Neural cell (in vitro differentiated cells): ENCODE measurements around the gene PIGS. TPM values are rescaled to one million over a fixed set of nuclear protein-coding genes. Genes with fewer than 3 reads are reported as not detected.

Source experiments
- H2AFZ ChIP-seq: fragments of 200-600, 300-800 bp; sonication (generic), shearing (Covaris generic); 2 replicates; pipeline ENCODE4 v1.6.0; 2014; ENCODE audit warnings: low read depth, mild to moderate bottlenecking, antibody characterized with exemption, low read length, moderate library complexity
- H3F3A ChIP-seq: fragments of 200-600 bp; shearing (Covaris generic); 2 replicates; pipeline ENCODE4 v1.6.1; 2016; ENCODE audit warnings: mild to moderate bottlenecking, moderate library complexity, mixed read lengths, antibody characterized with exemption, low read length; ENCODE audit not compliant: insufficient read depth, poor library complexity, severe bottlenecking
- H3K27ac ChIP-seq: fragments of 200-600, 300-800 bp; sonication (generic), shearing (Covaris generic); 2 replicates; pipeline ENCODE4 v1.5.1; 2014; ENCODE audit warnings: mild to moderate bottlenecking, low read length, moderate library complexity
- H3K27me3 ChIP-seq: fragments of 300-800, 200-600 bp; sonication (generic), shearing (Covaris generic); 2 replicates; pipeline ENCODE4 v1.6.0; 2014; ENCODE audit warnings: mild to moderate bottlenecking, low read depth, low read length, moderate library complexity; ENCODE audit not compliant: insufficient read depth
- H3K36me3 ChIP-seq: fragments of 300-800, 200-600 bp; sonication (generic), shearing (Covaris generic); 2 replicates; pipeline ENCODE4 v1.5.1; 2014; ENCODE audit warnings: mild to moderate bottlenecking, antibody characterized with exemption, low read length, moderate library complexity; ENCODE audit not compliant: insufficient read depth
- H3K4me2 ChIP-seq: fragments of 300-800, 200-600 bp; sonication (generic), shearing (Covaris generic); 2 replicates; pipeline ENCODE4 v1.6.0; 2014; ENCODE audit warnings: mild to moderate bottlenecking, low read length
- H3K4me3 ChIP-seq: fragments of 300-800, 200-600 bp; sonication (generic), shearing (Covaris generic); 2 replicates; pipeline ENCODE4 v1.5.1; 2014; ENCODE audit warnings: mild to moderate bottlenecking, low read length, moderate library complexity
- H3K79me2 ChIP-seq: fragments of 200-600 bp; shearing (Covaris generic); replicated peaks from 2 replicates; pipeline ENCODE4 v1.6.0; 2014; ENCODE audit warnings: mild to moderate bottlenecking, low read length, moderate library complexity; ENCODE audit not compliant: insufficient read depth
- H3K9ac ChIP-seq: fragments of 300-800, 200-600 bp; sonication (generic), shearing (Covaris generic); 2 replicates; pipeline ENCODE4 v1.6.1; 2016; ENCODE audit warnings: mild to moderate bottlenecking, low read length, mixed read lengths
- H3K9me2 ChIP-seq: fragments of 200-600 bp; shearing (Covaris generic); 2 replicates; pipeline ENCODE4 v1.6.1; 2016; ENCODE audit warnings: mild to moderate bottlenecking, low read length, mixed read lengths; ENCODE audit not compliant: insufficient read depth
- H3K9me3 ChIP-seq: fragments of 200-600, 300-800 bp; sonication (generic), shearing (Covaris generic); 2 replicates; pipeline ENCODE4 v1.6.1; 2016; ENCODE audit warnings: mild to moderate bottlenecking, mixed run types, low read length, moderate library complexity, mixed read lengths
- H4K20me1 ChIP-seq: fragments of 200-600 bp; shearing (Covaris generic); 2 replicates; pipeline ENCODE4 v1.6.1; 2016; ENCODE audit warnings: mild to moderate bottlenecking, mixed run types; ENCODE audit not compliant: insufficient read depth
- CTCF ChIP-seq: fragments of 450-650 bp; IDR thresholded peaks from 2 replicates; pipeline ENCODE4 v1.5.1; 2014; ENCODE audit warnings: antibody characterized with exemption, mild to moderate bottlenecking, moderate library complexity; ENCODE audit not compliant: poor library complexity, severe bottlenecking
- EP300 ChIP-seq: fragments of 450-650 bp; conservative IDR thresholded peaks from 2 replicates; pipeline ENCODE4 v1.6.1; 2014; ENCODE audit warnings: antibody characterized with exemption, mild to moderate bottlenecking, moderate library complexity; ENCODE audit not compliant: poor library complexity, severe bottlenecking
- MXI1 ChIP-seq: fragments of 450-650 bp; conservative IDR thresholded peaks from 2 replicates; pipeline ENCODE4 v1.6.1; 2014; ENCODE audit warnings: antibody characterized with exemption, mild to moderate bottlenecking; ENCODE audit not compliant: poor library complexity, severe bottlenecking
- POLR2AphosphoS5 ChIP-seq: IDR thresholded peaks from 2 replicates; pipeline ENCODE4 v1.6.1; 2012
- RAD21 ChIP-seq: fragments of 450-650 bp; conservative IDR thresholded peaks from 2 replicates; pipeline ENCODE4 v1.6.1; 2014; ENCODE audit warnings: antibody characterized with exemption, mild to moderate bottlenecking, moderate library complexity
- SMC3 ChIP-seq: fragments of 450-650 bp; conservative IDR thresholded peaks from 2 replicates; pipeline ENCODE4 v1.6.1; 2014; ENCODE audit warnings: antibody characterized with exemption, mild to moderate bottlenecking, moderate library complexity; ENCODE audit not compliant: poor library complexity
- TAF1 ChIP-seq: IDR thresholded peaks from 2 replicates; pipeline ENCODE4 v1.6.1; 2012; ENCODE audit warnings: low read depth
- polyA plus RNA-seq: library from polyadenylated mRNA; depleted of rRNA; stranded (reverse); fragments of >200 nt; gene quantifications from 2 replicates; pipeline ENCODE4 v1.2.3, GENCODE V29; 2014
- TF ChIP-seq, protein P1 (sequence below): IDR thresholded peaks from 2 replicates; pipeline ENCODE4 v1.6.1; 2012; ENCODE audit warnings: borderline replicate concordance

The PIGS gene
- polyA plus RNA-seq, 1 donor from 2014 or later, result 37.6 TPM

- H3K27ac ChIP-seq, result no peak overlapping the region
- no peaks in the 10 kb centered on the region for H3K79me2 ChIP-seq
- H3K9ac ChIP-seq, result no peak overlapping the region
- no peaks in the 10 kb centered on the region for H3K27me3 ChIP-seq
- H3K36me3 ChIP-seq, result no peaks in the 10 kb centered on the region
- H2AFZ ChIP-seq, result no peak overlapping the region
- TF ChIP-seq POLR2AphosphoS5, result no peak
- TF ChIP-seq SMC3, result no peak
- no peak for TF ChIP-seq TAF1
- TF ChIP-seq MXI1, result no peak
- no peak for TF ChIP-seq RAD21
- TF ChIP-seq CTCF, result no peak
- H3K4me2 ChIP-seq, result no peak overlapping the region
- no peaks in the 10 kb centered on the region for H3K9me2 ChIP-seq
- no peaks in the 10 kb centered on the region for H3K9me3 ChIP-seq
- no peak overlapping the region for H3K4me3 ChIP-seq
- H4K20me1 ChIP-seq, result no peaks in the 10 kb centered on the region
- no peaks in the 10 kb centered on the region for H3F3A ChIP-seq
These were observed 61.5 kb downstream of the PIGS start for GRCh38 chr17:28509789-28510188.

DNA sequence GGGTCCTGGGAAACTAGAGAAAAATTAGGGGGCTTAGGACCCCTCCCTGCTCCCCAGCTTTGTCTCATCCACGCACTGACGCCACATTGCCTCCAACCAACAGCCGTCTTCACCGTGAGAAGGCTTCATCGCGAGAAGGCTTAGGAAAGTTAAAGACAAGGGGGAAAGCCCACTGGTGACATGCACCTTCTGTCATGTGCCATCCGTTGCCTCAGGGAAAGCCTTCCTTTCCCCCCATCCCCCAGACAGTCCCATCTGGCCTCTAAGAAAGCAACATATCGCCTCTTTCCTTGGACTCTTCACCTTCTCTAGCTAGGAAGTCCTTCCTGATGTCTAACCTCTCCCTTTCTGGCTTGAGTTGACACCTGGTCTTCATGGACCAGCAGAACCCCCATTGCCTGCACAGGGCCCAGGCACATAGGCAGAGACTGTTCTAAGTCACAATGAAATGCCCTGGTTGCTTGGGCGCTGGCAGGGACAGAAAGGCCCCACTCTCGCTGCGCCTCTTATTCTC is 63.1 kb downstream of the PIGS start:
- Histone ChIP-seq H3K36me3 (no peaks in the 10 kb centered on the region), H3K9me2 (no peaks in the 10 kb centered on the region), H2AFZ (no peak overlapping the region), H3K9ac (no peak overlapping the region), H3K4me2 (no peak overlapping the region), H3K4me3 (no peak overlapping the region), H3F3A (no peaks in the 10 kb centered on the region), H3K79me2 (no peaks in the 10 kb centered on the region), H3K27ac (no peak overlapping the region), H3K9me3 (no peaks in the 10 kb centered on the region), H4K20me1 (no peaks in the 10 kb centered on the region), H3K27me3 (no peaks in the 10 kb centered on the region)
- no peak for TF ChIP-seq RAD21
- no peak for TF ChIP-seq EP300
- TF ChIP-seq SMC3, result no peak
- TF ChIP-seq POLR2AphosphoS5, result no peak
- TF ChIP-seq, protein P1, sequence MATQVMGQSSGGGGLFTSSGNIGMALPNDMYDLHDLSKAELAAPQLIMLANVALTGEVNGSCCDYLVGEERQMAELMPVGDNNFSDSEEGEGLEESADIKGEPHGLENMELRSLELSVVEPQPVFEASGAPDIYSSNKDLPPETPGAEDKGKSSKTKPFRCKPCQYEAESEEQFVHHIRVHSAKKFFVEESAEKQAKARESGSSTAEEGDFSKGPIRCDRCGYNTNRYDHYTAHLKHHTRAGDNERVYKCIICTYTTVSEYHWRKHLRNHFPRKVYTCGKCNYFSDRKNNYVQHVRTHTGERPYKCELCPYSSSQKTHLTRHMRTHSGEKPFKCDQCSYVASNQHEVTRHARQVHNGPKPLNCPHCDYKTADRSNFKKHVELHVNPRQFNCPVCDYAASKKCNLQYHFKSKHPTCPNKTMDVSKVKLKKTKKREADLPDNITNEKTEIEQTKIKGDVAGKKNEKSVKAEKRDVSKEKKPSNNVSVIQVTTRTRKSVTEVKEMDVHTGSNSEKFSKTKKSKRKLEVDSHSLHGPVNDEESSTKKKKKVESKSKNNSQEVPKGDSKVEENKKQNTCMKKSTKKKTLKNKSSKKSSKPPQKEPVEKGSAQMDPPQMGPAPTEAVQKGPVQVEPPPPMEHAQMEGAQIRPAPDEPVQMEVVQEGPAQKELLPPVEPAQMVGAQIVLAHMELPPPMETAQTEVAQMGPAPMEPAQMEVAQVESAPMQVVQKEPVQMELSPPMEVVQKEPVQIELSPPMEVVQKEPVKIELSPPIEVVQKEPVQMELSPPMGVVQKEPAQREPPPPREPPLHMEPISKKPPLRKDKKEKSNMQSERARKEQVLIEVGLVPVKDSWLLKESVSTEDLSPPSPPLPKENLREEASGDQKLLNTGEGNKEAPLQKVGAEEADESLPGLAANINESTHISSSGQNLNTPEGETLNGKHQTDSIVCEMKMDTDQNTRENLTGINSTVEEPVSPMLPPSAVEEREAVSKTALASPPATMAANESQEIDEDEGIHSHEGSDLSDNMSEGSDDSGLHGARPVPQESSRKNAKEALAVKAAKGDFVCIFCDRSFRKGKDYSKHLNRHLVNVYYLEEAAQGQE, result no peak
- no peak for TF ChIP-seq CTCF
- TF ChIP-seq TAF1, result no peak
